GM12801 (cell line): ENCODE measurements around the gene TMEM132C.

ENCODE experiments used
- CTCF ChIP-seq: IDR thresholded peaks from one replicate; pipeline ENCODE4 v1.5.1; 2011; ENCODE audit warnings: control low read depth; ENCODE audit not compliant: insufficient read length; ENCODE audit errors: extremely low read depth

TMEM132C gene

GRCh38 chr12:128250096-128250495, 16.9 kb upstream of the TMEM132C start:
- no peak for TF ChIP-seq CTCF

GRCh38 chr12:128258866-128259555, 8.0 kb upstream of the TMEM132C start:
- no peak for TF ChIP-seq CTCF

GRCh38 chr12:128259556-128260070, 7.4 kb upstream of the TMEM132C start:
- no peak for TF ChIP-seq CTCF

- TF ChIP-seq CTCF: no peak
Measured at GRCh38 chr12:128261757-128262156, 5.2 kb upstream of the TMEM132C start.

- TF ChIP-seq CTCF: no peak
Measured at GRCh38 chr12:128265566-128265965, 1.4 kb upstream of the TMEM132C start.

- no peak for TF ChIP-seq CTCF
Measured at GRCh38 chr12:128266086-128266485, 884 bp upstream of the TMEM132C start.

GRCh38 chr12:128266541-128267130, 334 bp upstream of the TMEM132C start:
- no peak for TF ChIP-seq CTCF
